ENCODE measurements around the gene MAMDC4. TPM values are rescaled to one million over a fixed set of nuclear protein-coding genes. Genes with fewer than 3 reads are reported as not detected.

Gene MAMDC4
- total and polyA plus RNA-seq, 8 donors: 1.1 to 317 (median 4.5) TPM

GRCh38 chr9:136847088-136847825, 4.9 kb upstream of the MAMDC4 start:
- H3K27me3 ChIP-seq: peaks cover 12 to 62% (median 41%) of the 10 kb centered on the region in 3 donors
- peak; percentile 65 to 91 for DNase-seq
- WGBS, 5 donors: 1 to 4% (median 2%) methylated on average over 17 to 72 of the region's 75 CpGs
- no peak for TF ChIP-seq POLR2AphosphoS5 (IDR thresholded peaks at IDR 0.05)
- no peak for TF ChIP-seq EP300 (IDR thresholded peaks at IDR 0.05)
- TF ChIP-seq, protein P1, sequence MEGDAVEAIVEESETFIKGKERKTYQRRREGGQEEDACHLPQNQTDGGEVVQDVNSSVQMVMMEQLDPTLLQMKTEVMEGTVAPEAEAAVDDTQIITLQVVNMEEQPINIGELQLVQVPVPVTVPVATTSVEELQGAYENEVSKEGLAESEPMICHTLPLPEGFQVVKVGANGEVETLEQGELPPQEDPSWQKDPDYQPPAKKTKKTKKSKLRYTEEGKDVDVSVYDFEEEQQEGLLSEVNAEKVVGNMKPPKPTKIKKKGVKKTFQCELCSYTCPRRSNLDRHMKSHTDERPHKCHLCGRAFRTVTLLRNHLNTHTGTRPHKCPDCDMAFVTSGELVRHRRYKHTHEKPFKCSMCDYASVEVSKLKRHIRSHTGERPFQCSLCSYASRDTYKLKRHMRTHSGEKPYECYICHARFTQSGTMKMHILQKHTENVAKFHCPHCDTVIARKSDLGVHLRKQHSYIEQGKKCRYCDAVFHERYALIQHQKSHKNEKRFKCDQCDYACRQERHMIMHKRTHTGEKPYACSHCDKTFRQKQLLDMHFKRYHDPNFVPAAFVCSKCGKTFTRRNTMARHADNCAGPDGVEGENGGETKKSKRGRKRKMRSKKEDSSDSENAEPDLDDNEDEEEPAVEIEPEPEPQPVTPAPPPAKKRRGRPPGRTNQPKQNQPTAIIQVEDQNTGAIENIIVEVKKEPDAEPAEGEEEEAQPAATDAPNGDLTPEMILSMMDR (IDR thresholded peaks at IDR 0.05): no peak
- TF ChIP-seq POLR2A (IDR thresholded peaks at IDR 0.05): no peak
- no peaks in the 10 kb centered on the region for H3K9me3 ChIP-seq
- H3K4me3 ChIP-seq: peak overlapping the region; percentile 55 to 85 (median 61)
- peaks cover 56 to 88% (median 87%) of the 10 kb centered on the region in 4 donors for H3K4me1 ChIP-seq
- peak overlapping the region; percentile 85 to 99 (median 92) for H3K27ac ChIP-seq
- intact Hi-C loops (cut with DNase I; ENCODE audit: low total_unique reads): no loop called here
- H3K36me3 ChIP-seq: peaks cover 8 to 12% (median 10%) of the 10 kb centered on the region in 4 donors

DNA sequence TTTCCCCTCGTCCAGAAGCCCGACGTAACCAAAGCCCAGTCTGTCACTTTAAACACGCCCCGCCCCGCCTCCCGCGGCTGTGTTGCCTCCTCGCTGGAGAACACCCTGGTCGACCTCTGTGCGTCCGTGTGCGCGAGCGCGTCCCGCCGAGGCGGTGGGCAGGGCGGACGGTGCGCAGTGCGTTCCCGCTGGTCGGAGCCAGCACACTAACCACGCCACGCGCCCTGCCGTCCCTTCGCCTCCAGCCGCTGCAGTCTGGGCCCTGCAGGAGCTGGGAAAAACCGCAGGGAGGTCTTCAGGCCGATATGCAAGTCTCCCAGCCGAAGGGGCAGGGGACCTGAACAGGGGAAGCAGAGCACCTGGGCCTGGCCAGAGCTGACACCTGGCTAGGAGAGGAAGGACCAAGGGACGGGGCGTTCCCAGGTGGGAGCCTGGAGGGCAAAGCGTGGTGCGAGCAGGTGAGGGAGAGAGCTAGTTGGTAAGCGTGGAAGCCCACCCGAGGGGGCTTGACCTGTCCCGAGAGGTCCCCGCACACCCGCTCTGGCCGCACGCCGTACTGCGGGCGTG, 4.2 kb upstream of the MAMDC4 start:
- TF ChIP-seq POLR2AphosphoS5 (IDR thresholded peaks at IDR 0.05) (peak; percentile 13 to 93 (median 92)), EP300 (IDR thresholded peaks at IDR 0.05) (no peak)
- Histone ChIP-seq H3K4me3 (peak overlapping the region; percentile 55 to 85 (median 61)), H3K27me3 (peaks cover 12 to 56% (median 41%) of the 10 kb centered on the region in 3 donors), H3K4me1 (peaks cover 49 to 83% (median 82%) of the 10 kb centered on the region in 4 donors), H3K27ac (peak overlapping the region; percentile 85 to 99 (median 92)), H3K36me3 (peaks cover 8 to 12% (median 10%) of the 10 kb centered on the region in 4 donors), H3K9me3 (no peaks in the 10 kb centered on the region)
- WGBS, 5 donors: 0 to 2% (median 1%) methylated on average over 38 to 48 of the region's 48 CpGs
- intact Hi-C loops (cut with DNase I; ENCODE audit: low total_unique reads): no loop called here
- DNase-seq: peak; percentile 91 to 93

- Histone ChIP-seq H3K27me3 (peaks cover 12 to 50% (median 37%) of the 10 kb centered on the region in 3 donors), H3K4me1 (peaks cover 43 to 77% (median 76%) of the 10 kb centered on the region in 4 donors), H3K27ac (peak overlapping the region; percentile 85 to 99 (median 92)), H3K4me3 (peak overlapping the region; percentile 55 to 85 (median 61)), H3K36me3 (peaks cover 8 to 12% (median 10%) of the 10 kb centered on the region in 4 donors), H3K9me3 (no peaks in the 10 kb centered on the region)
- TF ChIP-seq EP300 (IDR thresholded peaks at IDR 0.05) (no peak), POLR2A (IDR thresholded peaks at IDR 0.05) (no peak), POLR2AphosphoS5 (IDR thresholded peaks at IDR 0.05) (no peak)
- TF ChIP-seq, protein P1 (IDR thresholded peaks at IDR 0.05): no peak
- DNase-seq: peak; percentile 44 to 71
- 0 to 10% (median 0%) methylated on average over 29 to 49 of the region's 53 CpGs for WGBS, 5 donors
- intact Hi-C loops (cut with DNase I; ENCODE audit: low total_unique reads): no loop called here
Observed at GRCh38 chr9:136848393-136849037, 3.6 kb upstream of the MAMDC4 start.

GRCh38 chr9:136849038-136849959, 2.8 kb upstream of the MAMDC4 start, which contains the start of gene PHPT1:
PHPT1 (plus strand) TSS chr9:136849409; CDS start chr9:136849431, 22 bp downstream.
- peaks cover 12 to 42% (median 29%) of the 10 kb centered on the region in 3 donors for H3K27me3 ChIP-seq
- H3K9me3 ChIP-seq: no peaks in the 10 kb centered on the region
- peaks cover 35 to 75% (median 71%) of the 10 kb centered on the region in 4 donors for H3K4me1 ChIP-seq
- peak within 1 kb of the TSS; percentile 85 to 99 (median 92) for H3K27ac ChIP-seq
- H3K4me3 ChIP-seq: peak within 1 kb of the TSS; percentile 55 to 85 (median 61)
- DNase-seq: peak; percentile 99 to 100
- H3K36me3 ChIP-seq: peaks cover 8 to 12% (median 10%) of the 10 kb centered on the region in 4 donors
- TF ChIP-seq POLR2AphosphoS5 (IDR thresholded peaks at IDR 0.05) (peak; percentile 20 to 94 (median 88)), POLR2A (IDR thresholded peaks at IDR 0.05) (peak in 2 of 4 donors; percentile 24 to 82), EP300 (IDR thresholded peaks at IDR 0.05) (no peak)
- 0 to 1% (median 1%) methylated on average over 20 to 77 of the region's 77 CpGs for WGBS, 5 donors
- intact Hi-C loops (cut with DNase I; ENCODE audit: low total_unique reads): no loop called here
